ENCODE data around the gene CLEC4G. TPM values are rescaled to one million over a fixed set of nuclear protein-coding genes. Genes with fewer than 3 reads are reported as not detected.
"Not testable (repeated sequence)": the region's sequence is repeated elsewhere in the genome, so short reads cannot be mapped to it uniquely, and the experiment has no call there.

Gene CLEC4G
- total RNA-seq (not detected), polyA plus RNA-seq (not detected), total RNA-seq (0 reads per million in 6 experiments)

GRCh38 chr19:7732045-7732444 lies at the start of gene CLEC4G:
Gene CLEC4G (minus strand): TSS chr19:7732110. CDS start chr19:7732102, 8 bp downstream.
- no peaks in the 10 kb centered on the region for H3K9me3 Mint-ChIP-seq
- no peak for ATAC-seq
- POLR2A ChIA-PET = interaction anchor here (1.2 kb wide), 1 partner anchor 10 kb away, joined by 3 read pairs; no protein-coding TSS in a partner anchor
- peak within 1 kb of the TSS in 6 of 10 donors; percentile 7 to 57 (median 34) for H3K4me3 Mint-ChIP-seq
- peak within 1 kb of the TSS in 2 of 10 donors; percentile 21 to 24 for H3K27ac Mint-ChIP-seq
- peaks cover 22 to 42% (median 36%) of the 10 kb centered on the region in 5 donors for H3K27me3 Mint-ChIP-seq
- peaks cover 0 to 3% (median 0%) of the 10 kb centered on the region in 3 donors for H3K36me3 Mint-ChIP-seq
- no peak for DNase-seq
- H3K4me1 Mint-ChIP-seq = peaks cover 6 to 28% (median 25%) of the 10 kb centered on the region in 4 donors

GRCh38 chr19:7781157-7781556 lies 49.2 kb upstream of the CLEC4G start:
- peaks cover 0 to 14% (median 4%) of the 10 kb centered on the region in 5 donors for H3K27me3 Mint-ChIP-seq
- H3K4me1 Mint-ChIP-seq = peaks cover 0 to 9% (median 0%) of the 10 kb centered on the region in 4 donors
- peaks cover 0 to 5% (median 0%) of the 10 kb centered on the region in 9 donors for H3K9me3 Mint-ChIP-seq
- H3K4me3 Mint-ChIP-seq = no peak overlapping the region
- ATAC-seq (no peak), DNase-seq (no peak)
- peaks cover 0 to 2% (median 0%) of the 10 kb centered on the region in 3 donors for H3K36me3 Mint-ChIP-seq
- POLR2A ChIA-PET = interaction anchor here (0.5 kb wide), 1 partner anchor 1387 kb away, joined by 3 read pairs; no protein-coding TSS in a partner anchor
- no peak overlapping the region for H3K27ac Mint-ChIP-seq

GRCh38 chr19:7779631-7780486 lies 47.9 kb upstream of the CLEC4G start:
- Mint-ChIP-seq H3K4me1 (peaks cover 0 to 9% (median 0%) of the 10 kb centered on the region in 4 donors), H3K27me3 (peaks cover 0 to 12% (median 4%) of the 10 kb centered on the region in 5 donors), H3K36me3 (no peaks in the 10 kb centered on the region), H3K9me3 (peaks cover 0 to 2% (median 0%) of the 10 kb centered on the region in 9 donors), H3K27ac (no peak overlapping the region), H3K4me3 (no peak overlapping the region)
- no peak for DNase-seq
- POLR2A ChIA-PET = no interaction called here
- ATAC-seq = no peak

- no peak overlapping the region for H3K27ac Mint-ChIP-seq
- no peak for ATAC-seq
- H3K36me3 Mint-ChIP-seq = no peaks in the 10 kb centered on the region
- no peak for DNase-seq
- peaks cover 0 to 3% (median 0%) of the 10 kb centered on the region in 5 donors for H3K27me3 Mint-ChIP-seq
- POLR2A ChIA-PET = interaction anchor here (0.7 kb wide), 1 partner anchor 301 kb away, joined by 6 read pairs; no protein-coding TSS in a partner anchor
- H3K4me1 Mint-ChIP-seq = peaks cover under 1 to 11% (median 4%) of the 10 kb centered on the region in 4 donors
- H3K9me3 Mint-ChIP-seq = peaks cover 0 to 2% (median 0%) of the 10 kb centered on the region in 9 donors
- H3K4me3 Mint-ChIP-seq = no peak overlapping the region
These were observed 46.2 kb upstream of the CLEC4G start for GRCh38 chr19:7778081-7778480.

- no peaks in the 10 kb centered on the region for H3K36me3 Mint-ChIP-seq
- H3K9me3 Mint-ChIP-seq = peaks cover 0 to 2% (median 0%) of the 10 kb centered on the region in 9 donors
- no peak overlapping the region for H3K4me3 Mint-ChIP-seq
- DNase-seq (no peak), ATAC-seq (no peak)
- H3K4me1 Mint-ChIP-seq = peaks cover 7 to 23% (median 18%) of the 10 kb centered on the region in 4 donors
- peaks cover 0 to 1% (median 0%) of the 10 kb centered on the region in 5 donors for H3K27me3 Mint-ChIP-seq
- POLR2A ChIA-PET = interaction anchor here (0.6 to 1.6 kb wide), 2 partner anchors 95 to 186 kb away, joined by 4 to 6 read pairs; partner anchors contain the start of gene TRAPPC5
- H3K27ac Mint-ChIP-seq = no peak overlapping the region
These were observed 43.9 kb upstream of the CLEC4G start for GRCh38 chr19:7775761-7776160.

- Mint-ChIP-seq H3K4me3 (no peak overlapping the region), H3K36me3 (no peaks in the 10 kb centered on the region), H3K27ac (peak overlapping the region in 2 of 10 donors; percentile 7 to 22), H3K4me1 (peaks cover 7 to 23% (median 18%) of the 10 kb centered on the region in 4 donors), H3K27me3 (peaks cover 0 to 1% (median 0%) of the 10 kb centered on the region in 5 donors), H3K9me3 (no peaks in the 10 kb centered on the region)
- POLR2A ChIA-PET = no interaction called here
- DNase-seq (no peak), ATAC-seq (no peak)
These were observed 41.9 kb upstream of the CLEC4G start for GRCh38 chr19:7773841-7774240.

GRCh38 chr19:7772752-7773291 lies 40.9 kb upstream of the CLEC4G start:
- no peaks in the 10 kb centered on the region for H3K9me3 Mint-ChIP-seq
- peak; percentile 68 to 78 for ATAC-seq
- H3K27ac Mint-ChIP-seq = peak overlapping the region in 8 of 10 donors; percentile 33 to 90 (median 70)
- POLR2A ChIA-PET = no interaction called here
- DNase-seq = peak in 2 of 10 donors; percentile 13 to 40
- H3K36me3 Mint-ChIP-seq = no peaks in the 10 kb centered on the region
- peaks cover 0 to 1% (median 0%) of the 10 kb centered on the region in 5 donors for H3K27me3 Mint-ChIP-seq
- H3K4me1 Mint-ChIP-seq = peaks cover 7 to 23% (median 16%) of the 10 kb centered on the region in 4 donors
- peak overlapping the region in 9 of 10 donors; percentile 36 to 76 (median 62) for H3K4me3 Mint-ChIP-seq

- Mint-ChIP-seq H3K36me3 (no peaks in the 10 kb centered on the region), H3K27me3 (peaks cover 0 to 6% (median 0%) of the 10 kb centered on the region in 5 donors), H3K9me3 (no peaks in the 10 kb centered on the region), H3K27ac (peak overlapping the region in 2 of 10 donors; percentile 20 to 74), H3K4me3 (no peak overlapping the region), H3K4me1 (peaks cover 9 to 23% (median 16%) of the 10 kb centered on the region in 4 donors)
- DNase-seq (no peak), ATAC-seq (no peak)
- POLR2A ChIA-PET = no interaction called here
These were observed 39.2 kb upstream of the CLEC4G start for GRCh38 chr19:7771072-7771471.

GRCh38 chr19:7769171-7769570 lies 37.3 kb upstream of the CLEC4G start:
- no peaks in the 10 kb centered on the region for H3K36me3 Mint-ChIP-seq
- POLR2A ChIA-PET = no interaction called here
- H3K4me1 Mint-ChIP-seq = peaks cover 9 to 23% (median 16%) of the 10 kb centered on the region in 4 donors
- no peak overlapping the region for H3K4me3 Mint-ChIP-seq
- H3K9me3 Mint-ChIP-seq = no peaks in the 10 kb centered on the region
- H3K27me3 Mint-ChIP-seq = peaks cover 0 to 6% (median 0%) of the 10 kb centered on the region in 5 donors
- ATAC-seq (no peak), DNase-seq (no peak)
- H3K27ac Mint-ChIP-seq = no peak overlapping the region

GRCh38 chr19:7767487-7767886 lies 35.6 kb upstream of the CLEC4G start:
- no peak overlapping the region for H3K27ac Mint-ChIP-seq
- H3K36me3 Mint-ChIP-seq = no peaks in the 10 kb centered on the region
- H3K9me3 Mint-ChIP-seq = no peaks in the 10 kb centered on the region
- no peak for DNase-seq
- peaks cover 9 to 16% (median 14%) of the 10 kb centered on the region in 4 donors for H3K4me1 Mint-ChIP-seq
- H3K27me3 Mint-ChIP-seq = peaks cover 0 to 6% (median 0%) of the 10 kb centered on the region in 5 donors
- ATAC-seq = no peak
- POLR2A ChIA-PET = no interaction called here
- no peak overlapping the region for H3K4me3 Mint-ChIP-seq

GRCh38 chr19:7766535-7766934 lies 34.6 kb upstream of the CLEC4G start:
- peaks cover 0 to 6% (median 0%) of the 10 kb centered on the region in 5 donors for H3K27me3 Mint-ChIP-seq
- POLR2A ChIA-PET = no interaction called here
- DNase-seq (no peak), ATAC-seq (no peak)
- no peak overlapping the region for H3K27ac Mint-ChIP-seq
- H3K9me3 Mint-ChIP-seq = no peaks in the 10 kb centered on the region
- no peaks in the 10 kb centered on the region for H3K36me3 Mint-ChIP-seq
- H3K4me1 Mint-ChIP-seq = peaks cover 6 to 13% (median 9%) of the 10 kb centered on the region in 4 donors
- no peak overlapping the region for H3K4me3 Mint-ChIP-seq

GRCh38 chr19:7765043-7765442 lies 33.1 kb upstream of the CLEC4G start:
- H3K4me3 Mint-ChIP-seq, ATAC-seq, H3K36me3 Mint-ChIP-seq, H3K9me3 Mint-ChIP-seq, H3K27me3 Mint-ChIP-seq, POLR2A ChIA-PET, DNase-seq: not testable (repeated sequence)
- peaks cover 4 to 13% (median 8%) of the 10 kb centered on the region in 4 donors for H3K4me1 Mint-ChIP-seq
- peak overlapping the region in 1 of 10 donors; percentile 56 for H3K27ac Mint-ChIP-seq

All from naive thymus-derived CD8-positive, alpha-beta T cell (primary cell).